ENCODE results near the gene VPS26C. TPM values are rescaled to one million over a fixed set of nuclear protein-coding genes. Genes with fewer than 3 reads are reported as not detected.

Gene VPS26C
- total RNA-seq (2022; extraction: Qiagen RNA extraction; ENCODE audit: low read depth): 25.5 to 33.2 TPM (median 29.2 TPM) in 5 replicates

DNA sequence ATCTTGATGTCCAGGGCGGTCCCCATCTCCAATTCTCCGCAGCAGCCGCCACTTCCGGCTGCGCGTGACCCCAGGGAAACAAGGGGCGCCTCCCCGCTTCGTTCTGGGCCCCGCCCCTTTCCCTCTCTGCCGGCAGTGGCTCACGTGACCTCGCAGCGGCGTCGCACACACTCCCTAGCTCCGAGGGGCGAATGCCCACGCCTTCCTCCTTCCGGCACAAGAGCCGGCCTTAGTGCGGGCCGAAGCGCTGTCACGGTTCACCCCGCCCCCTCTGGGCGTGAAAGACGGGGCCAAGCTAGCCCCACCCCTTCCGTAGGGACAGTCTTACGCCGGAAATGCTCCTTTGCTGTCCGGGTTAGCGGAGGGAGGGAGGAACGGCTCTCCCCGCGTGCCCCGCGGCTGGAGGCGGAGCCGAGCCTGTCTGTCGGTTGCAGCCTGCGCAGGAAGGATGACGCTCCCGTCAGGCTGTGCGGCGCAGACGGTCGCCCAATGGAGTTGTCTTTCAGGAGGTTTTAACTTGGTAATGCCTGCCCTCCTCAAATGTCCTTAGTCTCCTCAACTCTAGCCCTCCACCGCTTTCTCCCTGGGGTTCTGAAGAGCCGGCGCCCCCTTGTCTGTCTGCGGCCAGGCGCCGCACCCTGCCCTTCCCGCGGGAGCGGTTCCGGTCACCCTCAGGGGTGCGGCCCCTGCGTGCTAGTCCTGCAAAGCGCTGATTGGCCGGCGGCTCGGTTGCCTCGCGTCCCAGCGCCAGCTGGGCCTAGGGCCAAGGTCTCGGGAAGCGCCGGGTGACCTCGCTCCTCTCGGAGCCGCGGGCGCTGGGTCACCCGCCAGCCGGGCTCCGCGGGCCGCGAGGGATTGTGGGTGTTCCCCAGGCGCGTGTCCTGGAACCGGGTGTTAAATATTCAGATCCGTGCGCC is at the start of gene VPS26C:
Gene VPS26C, minus strand, starts transcription at position 66 of the 917 bp plus-strand sequence. Its CDS starts 40 bp downstream, at position 26.

Other genes starting within 250 kb of the VPS26C start
- 11.8 to 18.2 TPM (median 16.9 TPM) in 5 replicates for gene PIGP, start 194.3 kb downstream of the VPS26C start, total RNA-seq (2022; extraction: Qiagen RNA extraction; ENCODE audit: low read depth)
- 29.5 to 43.2 TPM (median 35.3 TPM) in 5 replicates for gene TTC3, start 194.1 kb downstream of the VPS26C start, total RNA-seq (2022; extraction: Qiagen RNA extraction; ENCODE audit: low read depth)
- 12.2 to 15.3 TPM (median 13.8 TPM) in 5 replicates for gene DYRK1A, start 99.4 kb upstream of the VPS26C start, total RNA-seq (2022; extraction: Qiagen RNA extraction; ENCODE audit: low read depth)